HAP-1 (cell line): ENCODE results near the gene ERC2.

Source experiments
- DNase-seq, 2 experiments: peaks; one replicate each; pipeline ENCODE4 v3.0.0-alpha.2; 2016 to 2020; ENCODE audit warnings: low spot score in 2 of 2
- H3K27me3 ChIP-seq: fragments of 250-450 bp; sonication (Bioruptor Pico); 2 replicates; pipeline ENCODE4 v1.5.1; 2020; ENCODE audit warnings: low read depth, mild to moderate bottlenecking, moderate library complexity
- H3K36me3 ChIP-seq: fragments of 250-450 bp; sonication (Bioruptor Pico); replicated peaks from 2 replicates; pipeline ENCODE4 v1.5.1; 2020; ENCODE audit warnings: mild to moderate bottlenecking
- H3K4me1 ChIP-seq: fragments of 250-450 bp; sonication (Bioruptor Pico); 2 replicates; pipeline ENCODE4 v1.5.1; 2020; ENCODE audit warnings: mild to moderate bottlenecking
- H3K4me3 ChIP-seq: fragments of 250-450 bp; sonication (Bioruptor Pico); 2 replicates; pipeline ENCODE4 v1.5.1; 2020; ENCODE audit warnings: mild to moderate bottlenecking, moderate library complexity
- H3K9me3 ChIP-seq: fragments of 250-450 bp; sonication (Bioruptor Pico); 2 replicates; pipeline ENCODE4 v1.5.1; 2020; ENCODE audit warnings: mild to moderate bottlenecking, moderate library complexity
- in situ Hi-C: fragments of 300-500 bp; cut with MboI; formaldehyde crosslinking; loops from 3 replicates; pipeline ENCODE4 v1.14.3; 2020; ENCODE audit warnings: low sequenced_read_pairs, inconsistent platforms, mixed read lengths

ERC2 gene

GRCh38 chr3:55682461-55682860 lies 785.8 kb downstream of the ERC2 start:
- Histone ChIP-seq H3K4me3 (no peak overlapping the region), H3K36me3 (no peaks in the 10 kb centered on the region), H3K27me3 (no peaks in the 10 kb centered on the region), H3K4me1 (peaks cover 15% of the 10 kb centered on the region), H3K9me3 (no peaks in the 10 kb centered on the region)
- in situ Hi-C loops: no loop called here
- DNase-seq: no peak

- Histone ChIP-seq H3K36me3 (no peaks in the 10 kb centered on the region), H3K27me3 (no peaks in the 10 kb centered on the region), H3K4me3 (no peak overlapping the region), H3K4me1 (peaks cover 4% of the 10 kb centered on the region), H3K9me3 (no peaks in the 10 kb centered on the region)
- no peak for DNase-seq
- in situ Hi-C loops: no loop called here
Measured at GRCh38 chr3:55678546-55679216, 789.6 kb downstream of the ERC2 start.

GRCh38 chr3:55676643-55677042 lies 791.6 kb downstream of the ERC2 start:
- Histone ChIP-seq H3K36me3 (no peaks in the 10 kb centered on the region), H3K9me3 (no peaks in the 10 kb centered on the region), H3K4me3 (no peak overlapping the region), H3K4me1 (no peaks in the 10 kb centered on the region), H3K27me3 (no peaks in the 10 kb centered on the region)
- DNase-seq: no peak
- in situ Hi-C loops: no loop called here

- Histone ChIP-seq H3K9me3 (no peaks in the 10 kb centered on the region), H3K4me1 (no peaks in the 10 kb centered on the region), H3K27me3 (no peaks in the 10 kb centered on the region), H3K4me3 (no peak overlapping the region), H3K36me3 (no peaks in the 10 kb centered on the region)
- in situ Hi-C loops: no loop called here
- no peak for DNase-seq
Measured at GRCh38 chr3:55675478-55675877, 792.8 kb downstream of the ERC2 start.

GRCh38 chr3:55673764-55674163 lies 794.5 kb downstream of the ERC2 start:
- no peaks in the 10 kb centered on the region for H3K4me1 ChIP-seq
- DNase-seq: no peak
- H3K9me3 ChIP-seq: no peaks in the 10 kb centered on the region
- H3K4me3 ChIP-seq: no peak overlapping the region
- H3K27me3 ChIP-seq: no peaks in the 10 kb centered on the region
- in situ Hi-C loops: no loop called here
- no peaks in the 10 kb centered on the region for H3K36me3 ChIP-seq

- H3K4me3 ChIP-seq: no peak overlapping the region
- no peaks in the 10 kb centered on the region for H3K27me3 ChIP-seq
- H3K9me3 ChIP-seq: no peaks in the 10 kb centered on the region; the same call in 1 of the 2 replicates
- no peaks in the 10 kb centered on the region for H3K4me1 ChIP-seq
- H3K36me3 ChIP-seq: no peaks in the 10 kb centered on the region
- no peak for DNase-seq
- in situ Hi-C loops: no loop called here
Measured at GRCh38 chr3:55669133-55669532, 799.1 kb downstream of the ERC2 start.

- no peak for DNase-seq
- no peaks in the 10 kb centered on the region for H3K4me1 ChIP-seq
- no peak overlapping the region for H3K4me3 ChIP-seq
- no peaks in the 10 kb centered on the region; the same call in 1 of the 2 replicates for H3K9me3 ChIP-seq
- no peaks in the 10 kb centered on the region for H3K36me3 ChIP-seq
- in situ Hi-C loops: no loop called here
- H3K27me3 ChIP-seq: no peaks in the 10 kb centered on the region
Measured at GRCh38 chr3:55668359-55668758, 799.9 kb downstream of the ERC2 start.

GRCh38 chr3:55664387-55664786 lies 803.9 kb downstream of the ERC2 start:
- Histone ChIP-seq H3K4me3 (no peak overlapping the region), H3K9me3 (no peaks in the 10 kb centered on the region; the same call in 1 of the 2 replicates), H3K36me3 (no peaks in the 10 kb centered on the region), H3K27me3 (no peaks in the 10 kb centered on the region), H3K4me1 (no peaks in the 10 kb centered on the region)
- in situ Hi-C loops: no loop called here
- DNase-seq: no peak

GRCh38 chr3:55662683-55663082 lies 805.6 kb downstream of the ERC2 start:
- H3K27me3 ChIP-seq: no peaks in the 10 kb centered on the region
- no peaks in the 10 kb centered on the region for H3K36me3 ChIP-seq
- no peak for DNase-seq
- no peaks in the 10 kb centered on the region for H3K9me3 ChIP-seq
- in situ Hi-C loops: no loop called here
- H3K4me3 ChIP-seq: no peak overlapping the region
- H3K4me1 ChIP-seq: no peaks in the 10 kb centered on the region

GRCh38 chr3:55661571-55661970 lies 806.7 kb downstream of the ERC2 start:
- Histone ChIP-seq H3K27me3 (no peaks in the 10 kb centered on the region), H3K9me3 (no peaks in the 10 kb centered on the region), H3K36me3 (no peaks in the 10 kb centered on the region), H3K4me3 (no peak overlapping the region), H3K4me1 (no peaks in the 10 kb centered on the region)
- no peak for DNase-seq
- in situ Hi-C loops: no loop called here

GRCh38 chr3:55661141-55661540 lies 807.1 kb downstream of the ERC2 start:
- Histone ChIP-seq H3K4me1 (no peaks in the 10 kb centered on the region), H3K36me3 (no peaks in the 10 kb centered on the region), H3K4me3 (no peak overlapping the region), H3K9me3 (no peaks in the 10 kb centered on the region), H3K27me3 (no peaks in the 10 kb centered on the region)
- no peak for DNase-seq
- in situ Hi-C loops: no loop called here

- in situ Hi-C loops: no loop called here
Measured at GRCh38 chr3:55660642-55661041, 807.6 kb downstream of the ERC2 start.

GRCh38 chr3:55659701-55660100 lies 808.6 kb downstream of the ERC2 start:
- Histone ChIP-seq H3K36me3 (no peaks in the 10 kb centered on the region), H3K9me3 (no peaks in the 10 kb centered on the region), H3K4me1 (no peaks in the 10 kb centered on the region), H3K4me3 (no peak overlapping the region), H3K27me3 (no peaks in the 10 kb centered on the region)
- DNase-seq: no peak
- in situ Hi-C loops: no loop called here

More at GRCh38 chr3:55660642-55661041, 807.6 kb downstream of the ERC2 start:
- H3K9me3 ChIP-seq: no peaks in the 10 kb centered on the region
- no peak overlapping the region for H3K4me3 ChIP-seq
- no peak for DNase-seq
- H3K4me1 ChIP-seq: no peaks in the 10 kb centered on the region
- H3K36me3 ChIP-seq: no peaks in the 10 kb centered on the region
- no peaks in the 10 kb centered on the region for H3K27me3 ChIP-seq

- in situ Hi-C loops: no loop called here
Measured at GRCh38 chr3:55658690-55659562, 809.3 kb downstream of the ERC2 start.

More at GRCh38 chr3:55658690-55659562, 809.3 kb downstream of the ERC2 start:
- Histone ChIP-seq H3K9me3 (no peaks in the 10 kb centered on the region), H3K36me3 (no peaks in the 10 kb centered on the region), H3K27me3 (no peaks in the 10 kb centered on the region), H3K4me3 (no peak overlapping the region), H3K4me1 (no peaks in the 10 kb centered on the region)
- no peak for DNase-seq
